Psoas muscle (tissue), 8 donors: ENCODE results near the gene TMEM150C. TPM values are rescaled to one million over a fixed set of nuclear protein-coding genes. Genes with fewer than 3 reads are reported as not detected.

Source experiments
- ATAC-seq, 4 donors: fragments of 200-7000 bp; cut with Tn5 transposase; one replicate each; pipeline ENCODE4 v1.9.1; 2020; ENCODE audit warnings: moderate library complexity in 3 of 4, mild to moderate bottlenecking in 2 of 4
- DNase-seq, 2 donors: peaks; one replicate each; pipeline ENCODE4 v3.0.0-alpha.2; 2020
- H3K27ac ChIP-seq: fragments of 200-600 bp; one replicate; pipeline ENCODE4 v1.8.0; 2022
- H3K27me3 ChIP-seq, 3 donors: fragments of 200-600 bp in 1 of 3; one replicate each; pipeline versions ENCODE4 v1.6.1 to v1.8.0; 2013 to 2022; ENCODE audit warnings: low read length in 2 of 3, mild to moderate bottlenecking in 2 of 3, moderate library complexity in 1 of 3; ENCODE audit not compliant: insufficient read depth in 3 of 3
- H3K36me3 ChIP-seq, 2 donors: fragments of 200-600 bp in 1 of 2; one replicate each; pipeline versions ENCODE4 v1.6.1 to v1.8.0; 2013 to 2022; ENCODE audit warnings: low read depth in 1 of 2, mild to moderate bottlenecking in 1 of 2, moderate library complexity in 1 of 2; ENCODE audit not compliant: insufficient read depth in 1 of 2
- H3K4me1 ChIP-seq: fragments of 200-600 bp; one replicate; pipeline ENCODE4 v1.8.0; 2022
- H3K4me3 ChIP-seq: fragments of 200-600 bp; one replicate; pipeline ENCODE4 v1.8.0; 2022; ENCODE audit warnings: mild to moderate bottlenecking
- H3K9me3 ChIP-seq: fragments of 200-600 bp; one replicate; pipeline ENCODE4 v1.8.0; 2022
- WGBS, 3 donors: extraction: QIAGEN DNeasy Blood & Tissue Kit; methylation state at CpG; one replicate each; pipeline versions ENCODE4 v1.1.6 to v1.1.7; 2013; 5-methylcytosine and 5-hydroxymethylcytosine counted together
- intact Hi-C, 2 donors: fragments of 100-400 bp; cut with DNase I; formaldehyde crosslinking; loops; one replicate each; pipeline versions ENCODE4 v1.11.0 to v1.14.2; 2022
- polyA plus RNA-seq, 3 donors: library from polyadenylated mRNA; stranded (reverse); fragments of 200-250 nt; gene quantifications; one replicate each; pipeline ENCODE4 v1.2.3, GENCODE V29; 2013
- total RNA-seq, 4 donors: library from RNA; stranded (reverse); fragmentation: NEBNext Ultra II Directional in 2 of 4; extraction: Animal tissue kit (Norgen Biotek cat#: 25700) in 2 of 4; gene quantifications; one replicate each; pipeline versions ENCODE4 v1.2.1 to v1.2.4, GENCODE V29; 2021 to 2023
- TF ChIP-seq, protein P1 (sequence below): fragments of 200-600 bp; IDR thresholded peaks from one replicate; pipeline ENCODE4 v1.8.0; 2022; ENCODE audit warnings: antibody characterized with exemption
- donor health status: healthy with polysubstance abuse.
- donor health status: DM: no; HTN: no; CAD: no; lungs with moderate emphysema.
- donor health status: Bipolar disorder and iron deficiency.
- donor health status: healthy.
- donor health status: DM: yes; HTN: yes; CAD: no.
- donor health status: DM: no; HTN: no; CAD: no.
- donor health status: DM: no; HTN: no; CAD: no.
- donor health status: DM: yes; HTN: yes; CAD: no.

Gene TMEM150C
- total and polyA plus RNA-seq, 7 donors = 2.6 to 5.8 (median 3.6) TPM

DNA sequence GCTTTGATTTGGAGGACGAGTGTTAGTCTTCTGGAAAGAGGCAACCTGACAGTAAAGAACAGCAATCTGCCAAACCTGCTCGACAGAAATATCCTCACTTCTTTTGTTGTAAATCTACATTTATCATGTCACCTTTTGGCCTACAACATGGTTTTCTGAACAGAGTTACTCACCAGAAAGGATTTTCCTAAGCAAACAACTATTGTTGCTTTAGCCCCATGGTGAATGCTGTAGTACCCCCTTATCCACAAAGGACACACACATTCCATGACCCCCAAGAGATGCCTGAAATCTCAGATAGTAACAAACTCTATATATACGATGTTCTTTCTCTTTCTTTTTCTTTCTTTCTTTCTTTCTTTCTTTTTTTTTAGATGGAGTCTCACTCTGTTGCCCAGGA lies 42.7 kb downstream of the TMEM150C start:
- WGBS, 3 donors = 75 to 80% (median 78%) methylated on average over 3 of the region's 3 CpGs
- Histone ChIP-seq H3K9me3 (no peaks in the 10 kb centered on the region), H3K27me3 (no peaks in the 10 kb centered on the region), H3K4me1 (no peaks in the 10 kb centered on the region), H3K36me3 (no peaks in the 10 kb centered on the region), H3K4me3 (no peak overlapping the region), H3K27ac (no peak overlapping the region)
- DNase-seq = no peak
- intact Hi-C loops = no loop called here
- no peak for ATAC-seq
- TF ChIP-seq, protein P1, sequence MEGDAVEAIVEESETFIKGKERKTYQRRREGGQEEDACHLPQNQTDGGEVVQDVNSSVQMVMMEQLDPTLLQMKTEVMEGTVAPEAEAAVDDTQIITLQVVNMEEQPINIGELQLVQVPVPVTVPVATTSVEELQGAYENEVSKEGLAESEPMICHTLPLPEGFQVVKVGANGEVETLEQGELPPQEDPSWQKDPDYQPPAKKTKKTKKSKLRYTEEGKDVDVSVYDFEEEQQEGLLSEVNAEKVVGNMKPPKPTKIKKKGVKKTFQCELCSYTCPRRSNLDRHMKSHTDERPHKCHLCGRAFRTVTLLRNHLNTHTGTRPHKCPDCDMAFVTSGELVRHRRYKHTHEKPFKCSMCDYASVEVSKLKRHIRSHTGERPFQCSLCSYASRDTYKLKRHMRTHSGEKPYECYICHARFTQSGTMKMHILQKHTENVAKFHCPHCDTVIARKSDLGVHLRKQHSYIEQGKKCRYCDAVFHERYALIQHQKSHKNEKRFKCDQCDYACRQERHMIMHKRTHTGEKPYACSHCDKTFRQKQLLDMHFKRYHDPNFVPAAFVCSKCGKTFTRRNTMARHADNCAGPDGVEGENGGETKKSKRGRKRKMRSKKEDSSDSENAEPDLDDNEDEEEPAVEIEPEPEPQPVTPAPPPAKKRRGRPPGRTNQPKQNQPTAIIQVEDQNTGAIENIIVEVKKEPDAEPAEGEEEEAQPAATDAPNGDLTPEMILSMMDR = no peak

DNA sequence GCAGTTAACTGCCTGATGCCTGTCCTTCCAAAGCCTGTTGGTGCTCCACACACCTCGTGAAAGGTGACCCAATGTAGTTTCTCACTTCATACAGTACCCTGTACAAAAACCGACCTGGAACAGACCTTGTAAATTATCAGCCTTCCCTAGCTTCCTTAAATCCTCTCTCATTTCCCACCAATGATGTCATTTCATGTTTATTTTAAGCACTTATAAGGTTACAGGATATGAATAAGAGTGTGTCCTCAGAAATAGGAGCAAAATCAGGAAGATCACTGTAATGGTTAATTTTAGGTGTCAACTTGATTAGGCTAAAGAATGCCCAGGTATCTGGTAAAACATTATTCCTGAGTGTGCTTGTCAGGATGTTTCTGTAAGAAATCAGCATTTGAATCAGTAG lies 44.7 kb downstream of the TMEM150C start:
- Histone ChIP-seq H3K27me3 (no peaks in the 10 kb centered on the region), H3K27ac (no peak overlapping the region), H3K9me3 (no peaks in the 10 kb centered on the region), H3K4me1 (no peaks in the 10 kb centered on the region), H3K4me3 (no peak overlapping the region), H3K36me3 (no peaks in the 10 kb centered on the region)
- 21 to 35% (median 32%) methylated on average over 2 of the region's 2 CpGs for WGBS, 3 donors
- DNase-seq (no peak), ATAC-seq (no peak)
- TF ChIP-seq, protein P1 = no peak
- intact Hi-C loops = no loop called here

DNA sequence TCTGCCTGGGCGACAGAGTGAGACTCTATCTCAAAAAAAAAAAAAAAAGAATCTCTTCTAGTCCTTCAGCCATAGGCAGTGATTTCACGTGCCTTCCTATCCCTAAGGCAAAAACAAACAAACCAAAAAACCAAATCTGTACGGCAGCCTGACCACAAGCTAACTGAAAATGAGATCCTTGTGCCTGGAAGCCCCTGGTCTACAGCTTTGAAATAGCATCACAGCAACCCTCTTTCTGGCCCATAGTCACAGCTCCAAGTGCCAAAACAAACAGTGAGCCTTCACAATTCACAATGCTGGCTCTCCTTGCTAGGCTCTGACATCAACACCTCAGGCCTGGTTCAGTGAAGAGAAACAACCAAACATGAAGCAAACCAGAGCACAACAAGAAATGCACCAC lies 46.1 kb downstream of the TMEM150C start:
- intact Hi-C loops = no loop called here
- DNase-seq (no peak), ATAC-seq (peak in 2 of 4 donors; percentile 47 to 52)
- H3K36me3 ChIP-seq = no peaks in the 10 kb centered on the region
- H3K27ac ChIP-seq = no peak overlapping the region
- no peaks in the 10 kb centered on the region for H3K4me1 ChIP-seq
- H3K4me3 ChIP-seq = no peak overlapping the region
- no peaks in the 10 kb centered on the region for H3K27me3 ChIP-seq
- H3K9me3 ChIP-seq = no peaks in the 10 kb centered on the region
- WGBS, 3 donors = 34 to 48% (median 41%) methylated on average over 2 to 3 of the region's 3 CpGs
- TF ChIP-seq, protein P1 = no peak

DNA sequence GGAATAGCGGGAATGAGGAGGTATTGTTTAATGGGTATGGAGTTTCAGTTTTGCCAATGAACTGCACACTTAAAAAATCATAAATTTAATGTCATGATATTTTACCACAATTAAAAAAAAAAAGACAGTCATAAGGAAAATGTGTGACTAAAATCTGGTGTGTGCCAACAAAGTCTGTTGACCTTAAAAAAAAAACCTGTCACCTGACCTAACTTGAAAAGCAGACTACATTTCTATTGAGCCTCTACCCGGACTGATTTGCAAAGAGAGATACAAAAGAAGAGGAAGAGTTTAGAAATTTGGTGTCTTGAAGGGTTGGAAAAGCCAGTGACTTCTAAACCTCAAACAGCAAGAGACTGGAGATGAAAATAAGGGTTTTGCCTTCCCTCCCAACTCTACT lies 48.4 kb downstream of the TMEM150C start:
- H3K27me3 ChIP-seq = no peaks in the 10 kb centered on the region
- no peak overlapping the region for H3K27ac ChIP-seq
- ATAC-seq (no peak), DNase-seq (no peak)
- no peaks in the 10 kb centered on the region for H3K4me1 ChIP-seq
- intact Hi-C loops = no loop called here
- H3K9me3 ChIP-seq = no peaks in the 10 kb centered on the region
- no peak overlapping the region for H3K4me3 ChIP-seq
- H3K36me3 ChIP-seq = no peaks in the 10 kb centered on the region
- WGBS, 3 donors = 77 to 81% (median 78%) methylated on average over 2 of the region's 2 CpGs
- TF ChIP-seq, protein P1 = no peak

DNA sequence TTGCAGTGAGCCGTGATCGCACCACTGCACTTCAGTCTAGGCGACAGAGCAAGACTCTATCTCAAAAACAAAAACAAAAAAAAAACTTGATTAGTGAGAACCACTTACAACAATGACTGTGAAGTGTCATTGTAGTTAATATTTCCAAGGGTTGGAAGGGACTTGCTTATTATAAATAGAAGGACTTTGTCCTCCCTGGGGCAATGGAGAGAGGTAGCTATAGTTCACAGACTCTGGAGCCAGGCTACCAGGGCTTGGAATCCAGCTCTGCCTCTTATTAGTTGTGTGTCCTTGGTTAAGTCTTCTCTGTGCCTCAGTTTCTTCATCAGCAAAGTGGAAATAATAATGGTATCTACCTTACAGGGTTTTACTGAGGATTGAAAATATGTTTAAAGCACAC lies 51.6 kb downstream of the TMEM150C start:
- no peaks in the 10 kb centered on the region for H3K27me3 ChIP-seq
- DNase-seq = no peak
- TF ChIP-seq, protein P1 = no peak
- WGBS, 3 donors = 95 to 100% (median 98%) methylated on average over 3 of the region's 3 CpGs
- H3K4me1 ChIP-seq = no peaks in the 10 kb centered on the region
- intact Hi-C loops = no loop called here
- ATAC-seq = no peak
- H3K9me3 ChIP-seq = no peaks in the 10 kb centered on the region
- no peak overlapping the region for H3K4me3 ChIP-seq
- H3K36me3 ChIP-seq = no peaks in the 10 kb centered on the region
- H3K27ac ChIP-seq = no peak overlapping the region
